ENCODE data around the gene BRIP1. TPM values are rescaled to one million over a fixed set of nuclear protein-coding genes. Genes with fewer than 3 reads are reported as not detected.

The BRIP1 gene
- total and polyA plus RNA-seq, 10 donors = 0.41 to 3.7 (median 1.5) TPM

- Histone ChIP-seq H3K27me3 (replicated peaks in 1 of 7) (no peaks in the 10 kb centered on the region), H3K4me3 (no peak overlapping the region), H3K27ac (no peak overlapping the region), H3K9me3 (peaks cover 0 to under 1% (median 0%) of the 10 kb centered on the region in 8 donors), H3K4me1 (no peaks in the 10 kb centered on the region), H3K36me3 (peaks cover 0 to 10% (median 0%) of the 10 kb centered on the region in 6 donors)
- 72 to 89% (median 77%) methylated on average over 2 of the region's 2 CpGs for WGBS, 5 donors
- DNase-seq = no peak
- intact Hi-C loops (cut with DNase I; ENCODE audit: low total_unique reads) = no loop called here
- no peak for TF ChIP-seq POLR2A (IDR thresholded peaks at IDR 0.05)
- no peak for TF ChIP-seq CTCF (IDR thresholded peaks at IDR 0.05 in 8 of 11, conservative IDR thresholded peaks at IDR 0.05 in 3 of 11)
Measured at GRCh38 chr17:61795546-61795945, 67.8 kb downstream of the BRIP1 start.

- Histone ChIP-seq H3K4me1 (no peaks in the 10 kb centered on the region), H3K27ac (no peak overlapping the region), H3K27me3 (replicated peaks in 1 of 7) (no peaks in the 10 kb centered on the region), H3K9me3 (peaks cover 0 to 4% (median 0%) of the 10 kb centered on the region in 8 donors), H3K36me3 (peaks cover 0 to 10% (median 0%) of the 10 kb centered on the region in 6 donors), H3K4me3 (no peak overlapping the region)
- intact Hi-C loops (cut with DNase I; ENCODE audit: low total_unique reads) = no loop called here
- 81 to 96% (median 85%) methylated on average over 1 of the region's 1 CpG for WGBS, 5 donors
- no peak for DNase-seq
- TF ChIP-seq POLR2AphosphoS5 (IDR thresholded peaks at IDR 0.05) (no peak), POLR2A (IDR thresholded peaks at IDR 0.05) (no peak), CTCF (IDR thresholded peaks at IDR 0.05 in 8 of 11, conservative IDR thresholded peaks at IDR 0.05 in 3 of 11) (no peak)
Measured at GRCh38 chr17:61794792-61795191, 68.5 kb downstream of the BRIP1 start.

GRCh38 chr17:61794242-61794641 is 69.1 kb downstream of the BRIP1 start:
- H3K27ac ChIP-seq = no peak overlapping the region
- intact Hi-C loops (cut with DNase I; ENCODE audit: low total_unique reads) = no loop called here
- H3K4me3 ChIP-seq = no peak overlapping the region
- peaks cover 0 to 4% (median 0%) of the 10 kb centered on the region in 8 donors for H3K9me3 ChIP-seq
- no peaks in the 10 kb centered on the region for H3K4me1 ChIP-seq
- H3K27me3 ChIP-seq (replicated peaks in 1 of 7) = no peaks in the 10 kb centered on the region
- 95 to 99% (median 97%) methylated on average over 4 of the region's 4 CpGs for WGBS, 5 donors
- DNase-seq = no peak
- TF ChIP-seq POLR2AphosphoS5 (IDR thresholded peaks at IDR 0.05) = no peak
- no peak for TF ChIP-seq POLR2A (IDR thresholded peaks at IDR 0.05)
- TF ChIP-seq CTCF (IDR thresholded peaks at IDR 0.05 in 8 of 11, conservative IDR thresholded peaks at IDR 0.05 in 3 of 11) = no peak
- peaks cover 0 to 10% (median 0%) of the 10 kb centered on the region in 6 donors for H3K36me3 ChIP-seq

GRCh38 chr17:61793565-61793964 is 69.8 kb downstream of the BRIP1 start:
- no peak overlapping the region for H3K27ac ChIP-seq
- no peak overlapping the region for H3K4me3 ChIP-seq
- peaks cover 0 to 14% (median 0%) of the 10 kb centered on the region in 6 donors for H3K36me3 ChIP-seq
- WGBS, 5 donors = 94 to 98% (median 97%) methylated on average over 3 of the region's 3 CpGs
- intact Hi-C loops (cut with DNase I; ENCODE audit: low total_unique reads) = no loop called here
- no peaks in the 10 kb centered on the region for H3K4me1 ChIP-seq
- no peaks in the 10 kb centered on the region for H3K27me3 ChIP-seq (replicated peaks in 1 of 7)
- DNase-seq = no peak
- peaks cover 0 to 4% (median 0%) of the 10 kb centered on the region in 8 donors for H3K9me3 ChIP-seq
- TF ChIP-seq CTCF (IDR thresholded peaks at IDR 0.05 in 8 of 11, conservative IDR thresholded peaks at IDR 0.05 in 3 of 11) = no peak
- no peak for TF ChIP-seq POLR2AphosphoS5 (IDR thresholded peaks at IDR 0.05)
- TF ChIP-seq POLR2A (IDR thresholded peaks at IDR 0.05) = no peak
